H1 (cell line): ENCODE data around the gene SPATS2L. TPM values are rescaled to one million over a fixed set of nuclear protein-coding genes. Genes with fewer than 3 reads are reported as not detected.

ENCODE experiments used
- CTCF ChIA-PET: fragments of 300-600 bp; sonication (Branson Sonifier 250); formaldehyde crosslinking; loops from one replicate; lab custom pipeline; 2021; ENCODE audit not compliant: partially characterized antibody; lab: Charles Lee
- POLR2A ChIA-PET: fragments of 300-600 bp; sonication (Branson Sonifier 250); formaldehyde crosslinking; loops from one replicate; lab custom pipeline; 2021; ENCODE audit warnings: inconsistent platforms; ENCODE audit not compliant: partially characterized antibody; lab: Charles Lee
- DNase-seq, 2 experiments: peaks; one replicate each; pipeline versions ENCODE4 v3.0.0 to v3.0.0-alpha.2; 2010 to 2022; ENCODE audit warnings: low spot score in 2 of 2, low read depth in 1 of 2, mixed read lengths in 1 of 2
- FAIRE-seq: peaks from 2 replicates; lab custom pipeline; 2011; peaks lifted over from hg19 to GRCh38; lab: Jason Lieb, UNC
- H2AFZ ChIP-seq: 2 replicates; pipeline ENCODE4 v1.8.1; 2012; ENCODE audit warnings: low read length, inconsistent platforms
- H2AK5ac ChIP-seq: 2 replicates; pipeline ENCODE4 v1.6.1; 2013; ENCODE audit warnings: low read depth, low read length
- H2BK120ac ChIP-seq: replicated peaks from 2 replicates; pipeline ENCODE3; 2013; ENCODE audit warnings: low read depth, low read length, inconsistent platforms
- H2BK12ac ChIP-seq: 2 replicates; pipeline ENCODE4 v1.6.1; 2013; ENCODE audit warnings: low read depth, low read length
- H2BK15ac ChIP-seq: 2 replicates; pipeline ENCODE4 v1.6.1; 2013; ENCODE audit warnings: low read length
- H2BK20ac ChIP-seq: 2 replicates; pipeline ENCODE4 v1.6.1; 2013; ENCODE audit warnings: low read length
- H2BK5ac ChIP-seq: 2 replicates; pipeline ENCODE4 v1.6.1; 2013; ENCODE audit warnings: low read depth, low read length
- H3K14ac ChIP-seq: 2 replicates; pipeline ENCODE4 v1.6.1; 2013; ENCODE audit warnings: inconsistent platforms; ENCODE audit not compliant: insufficient read length
- H3K18ac ChIP-seq: 2 replicates; pipeline ENCODE4 v1.6.1; 2013; ENCODE audit warnings: low read length; ENCODE audit errors: extremely low read depth
- H3K23ac ChIP-seq: 2 replicates; pipeline ENCODE4 v1.6.1; 2013; ENCODE audit warnings: inconsistent platforms; ENCODE audit not compliant: insufficient read length
- H3K23me2 ChIP-seq: 2 replicates; pipeline ENCODE4 v1.6.1; 2013; ENCODE audit warnings: low read depth, low read length
- H3K27ac ChIP-seq: 2 replicates; pipeline ENCODE4 v1.6.1; 2011; ENCODE audit warnings: low read depth, low read length, inconsistent platforms
- H3K27me3 ChIP-seq, 4 experiments: replicated peaks in 1 of 4; 1 replicate in 1 of 4; 2 replicates in 3 of 4; pipeline versions ENCODE4 v1.6.1 to v1.8.1; 2011 to 2013; ENCODE audit warnings: low read length in 3 of 4, mild to moderate bottlenecking in 3 of 4, inconsistent platforms in 2 of 4, mixed read lengths in 2 of 4, moderate library complexity in 1 of 4; ENCODE audit not compliant: control insufficient read depth in 3 of 4, insufficient read depth in 3 of 4; ENCODE audit errors: extremely low read depth in 1 of 4
- H3K36me3 ChIP-seq, 4 experiments: 2 replicates each; pipeline versions ENCODE4 v1.6.1 to v1.8.1; 2011 to 2013; ENCODE audit warnings: mild to moderate bottlenecking in 4 of 4, low read length in 3 of 4, moderate library complexity in 2 of 4, control low read depth in 1 of 4, inconsistent platforms in 1 of 4; ENCODE audit not compliant: insufficient read depth in 4 of 4, control insufficient read depth in 2 of 4
- H3K4ac ChIP-seq: replicated peaks from 2 replicates; pipeline ENCODE3; 2013; ENCODE audit warnings: low read length, low read depth, mixed read lengths, inconsistent platforms; ENCODE audit not compliant: insufficient read length
- H3K4me1 ChIP-seq, 4 experiments: replicated peaks in 1 of 4; 1 replicate in 1 of 4; 2 replicates in 3 of 4; pipeline versions ENCODE4 v1.6.1 to v1.8.1; 2011 to 2013; ENCODE audit warnings: low read length in 3 of 4, inconsistent platforms in 2 of 4, mixed read lengths in 1 of 4; ENCODE audit not compliant: insufficient read depth in 4 of 4, control insufficient read depth in 3 of 4
- H3K4me2 ChIP-seq, 2 experiments: 2 replicates each; pipeline versions ENCODE4 v1.6.1 to v1.8.1; 2011 to 2013; ENCODE audit warnings: low read depth in 2 of 2, low read length in 2 of 2, control low read depth in 1 of 2, inconsistent platforms in 1 of 2, mild to moderate bottlenecking in 1 of 2; ENCODE audit not compliant: insufficient read depth in 1 of 2
- H3K4me3 ChIP-seq, 4 experiments: fragments of 200-600, 300-600 bp in 1 of 4; sonication (generic), shearing (Covaris generic), sonication (Bioruptor Twin) in 1 of 4; 2 replicates each; pipeline versions ENCODE4 v1.5.1 to v1.8.1; 2011 to 2016; ENCODE audit warnings: low read length in 4 of 4, low read depth in 3 of 4, control low read depth in 2 of 4, inconsistent platforms in 2 of 4, mild to moderate bottlenecking in 2 of 4, mixed read lengths in 1 of 4, moderate library complexity in 1 of 4; ENCODE audit not compliant: insufficient read depth in 2 of 4; ENCODE audit errors: extremely low read depth in 1 of 4
- H3K56ac ChIP-seq: replicated peaks from 2 replicates; pipeline ENCODE3; 2013; ENCODE audit warnings: low read depth, mild to moderate bottlenecking, mixed read lengths, low read length, inconsistent platforms; ENCODE audit not compliant: insufficient read length
- H3K79me1 ChIP-seq: 2 replicates; pipeline ENCODE4 v1.6.1; 2013; ENCODE audit warnings: low read depth, low read length, control low read depth
- H3K79me2 ChIP-seq, 2 experiments: 2 replicates each; pipeline versions ENCODE4 v1.6.1 to v1.8.1; 2012 to 2013; ENCODE audit warnings: low read length in 2 of 2, mild to moderate bottlenecking in 2 of 2, inconsistent platforms in 1 of 2; ENCODE audit not compliant: insufficient read depth in 2 of 2, control insufficient read depth in 1 of 2
- H3K9ac ChIP-seq, 4 experiments: replicated peaks in 1 of 4; 1 replicate in 1 of 4; 2 replicates in 3 of 4; pipeline versions ENCODE4 v1.6.1 to v1.8.1; 2011 to 2013; ENCODE audit warnings: low read depth in 3 of 4, low read length in 3 of 4, control low read depth in 2 of 4, mild to moderate bottlenecking in 2 of 4, moderate library complexity in 2 of 4, inconsistent platforms in 1 of 4; ENCODE audit errors: extremely low read depth in 1 of 4
- H3K9me3 ChIP-seq, 2 experiments: 2 replicates each; pipeline versions ENCODE4 v1.6.1 to v1.8.1; 2012 to 2013; ENCODE audit warnings: mild to moderate bottlenecking in 2 of 2, moderate library complexity in 2 of 2, control low read depth in 1 of 2, inconsistent platforms in 1 of 2, low read depth in 1 of 2, low read length in 1 of 2, mixed read lengths in 1 of 2; ENCODE audit not compliant: insufficient read depth in 2 of 2
- H4K20me1 ChIP-seq, 2 experiments: replicated peaks in 1 of 2; 2 replicates each; pipeline versions ENCODE3 to v1.8.1; 2011 to 2013; ENCODE audit warnings: inconsistent platforms in 2 of 2, low read length in 2 of 2, mild to moderate bottlenecking in 1 of 2; ENCODE audit not compliant: insufficient read depth in 2 of 2, control insufficient read depth in 1 of 2
- H4K5ac ChIP-seq: 2 replicates; pipeline ENCODE4 v1.6.1; 2013; ENCODE audit warnings: low read length, low read depth, mixed read lengths, inconsistent platforms; ENCODE audit not compliant: insufficient read length
- H4K8ac ChIP-seq: 2 replicates; pipeline ENCODE4 v1.8.0; 2013; ENCODE audit warnings: mild to moderate bottlenecking, moderate library complexity, low read length, inconsistent platforms; ENCODE audit not compliant: insufficient read depth; ENCODE audit errors: extremely low read depth
- H4K91ac ChIP-seq: replicated peaks from 2 replicates; pipeline ENCODE3; 2013; ENCODE audit warnings: low read length, mixed read lengths, inconsistent platforms; ENCODE audit not compliant: insufficient read length
- FOSL1 ChIP-seq: IDR thresholded peaks from 2 replicates; pipeline ENCODE4 v1.6.1; 2011; ENCODE audit warnings: mild to moderate bottlenecking, low read depth, low read length, moderate library complexity; ENCODE audit not compliant: insufficient read depth
- JUND ChIP-seq: IDR thresholded peaks from 2 replicates; pipeline ENCODE4 v1.6.1; 2011; ENCODE audit warnings: mild to moderate bottlenecking, improper control_type of control experiment, low read length
- WGBS, 2 experiments: shearing (Covaris generic) in 1 of 2; methylation state at CpG; one replicate each; pipeline versions ENCODE4 v1.1.6 to v1.1.7; 2013 to 2015; ENCODE audit warnings: low lambda C conversion rate in 2 of 2, mixed read lengths in 2 of 2, inconsistent platforms in 1 of 2, low coverage in 1 of 2, missing lambda C conversion rate in 1 of 2; ENCODE audit not compliant: insufficient replicate concordance in 2 of 2, insufficient coverage in 1 of 2, insufficient read length in 1 of 2; ENCODE audit errors: extremely low coverage in 1 of 2, missing lambda C conversion rate in 1 of 2; 5-methylcytosine and 5-hydroxymethylcytosine counted together
- polyA plus RNA-seq, 7 experiments: library from polyadenylated mRNA; depleted of rRNA in 3 of 7; stranded (reverse) in 5 of 7; unstranded in 2 of 7; fragments of >200 nt in 5 of 7; fragments of 200-250 nt in 2 of 7; gene quantifications; 1 replicate in 5 of 7; 2 replicates in 1 of 7; 4 replicates in 1 of 7; pipeline versions ENCODE4 v1.2.1 to v1.2.3, GENCODE V29; 2011 to 2013; ENCODE audit warnings: missing spikeins in 2 of 7, mixed read lengths in 2 of 7
- total RNA-seq: library from RNA; stranded (reverse); fragmentation: NEBNext Ultra II Directional; extraction: Animal tissue kit (Norgen Biotek cat#: 25700); gene quantifications from 2 replicates; pipeline ENCODE4 v1.2.1, GENCODE V29; 2021

Gene SPATS2L
- total and polyA plus RNA-seq, 2 of the 8 experiments (the other 6 are each of a cell fraction or from before 2014, with no cell fraction given) = 67.3 to 189 TPM

- peaks cover 3 to 83% of the 10 kb centered on the region in 2 experiments; a peak in 3 of 4 replicates for H3K79me2 ChIP-seq
- H3K4me3 ChIP-seq = no peak overlapping the region
- no peak overlapping the region for H3K18ac ChIP-seq
- FAIRE-seq (no peak), DNase-seq (no peak)
- H2AFZ ChIP-seq = no peak overlapping the region
- H3K14ac ChIP-seq = no peak overlapping the region
- H4K8ac ChIP-seq = no peak overlapping the region
- H3K79me1 ChIP-seq = peaks cover 4% of the 10 kb centered on the region; the same call in 1 of the 2 replicates
- H3K4me1 ChIP-seq = peaks cover 0 to 10% (median 2%) of the 10 kb centered on the region in 4 experiments; a peak in 2 of 7 replicates
- 81% methylated on average over 3 of the region's 3 CpGs; no CpG with 5 or more reads in 1 of the 2 experiments for WGBS, 2 experiments
- H3K23me2 ChIP-seq = no peaks in the 10 kb centered on the region
- POLR2A ChIA-PET = interaction anchor here (1.1 to 2.9 kb wide), 4 partner anchors 10 to 24 kb away, joined by 3 to 6 read pairs (median 4); no protein-coding TSS in a partner anchor
- no peak overlapping the region for H3K56ac ChIP-seq
- no peaks in the 10 kb centered on the region; a peak in 1 of 4 replicates for H3K9me3 ChIP-seq
- H3K23ac ChIP-seq = no peak overlapping the region
- CTCF ChIA-PET = interaction anchor here (1.5 kb wide), 1 partner anchor 21 kb away, joined by 3 read pairs; no protein-coding TSS in a partner anchor
- no peak overlapping the region for H2AK5ac ChIP-seq
- peaks cover 0 to 27% (median 14%) of the 10 kb centered on the region in 4 experiments; a peak in 6 of 8 replicates for H3K36me3 ChIP-seq
- no peak overlapping the region for H4K5ac ChIP-seq
- H3K27ac ChIP-seq = no peak overlapping the region
- H2BK20ac ChIP-seq = no peak overlapping the region
- no peak overlapping the region for H2BK120ac ChIP-seq
- no peaks in the 10 kb centered on the region for H3K27me3 ChIP-seq
- no peak overlapping the region for H3K4ac ChIP-seq
- no peak overlapping the region for H2BK12ac ChIP-seq
- no peak overlapping the region for H2BK15ac ChIP-seq
- H4K91ac ChIP-seq = no peak overlapping the region
- H3K4me2 ChIP-seq = no peak overlapping the region
- H4K20me1 ChIP-seq = peaks cover 2 to 6% of the 10 kb centered on the region in 2 experiments
- H3K9ac ChIP-seq = no peak overlapping the region
- H2BK5ac ChIP-seq = no peak overlapping the region
- TF ChIP-seq FOSL1 (no peak), JUND (no peak)
These were observed 23.3 kb downstream of the SPATS2L start for GRCh38 chr2:200329798-200330197.
